H1 (cell line): ENCODE measurements around the gene CHRD. TPM values are rescaled to one million over a fixed set of nuclear protein-coding genes. Genes with fewer than 3 reads are reported as not detected.

Experiments used
- CTCF ChIA-PET: fragments of 300-600 bp; sonication (Branson Sonifier 250); formaldehyde crosslinking; loops from one replicate; lab custom pipeline; 2021; ENCODE audit not compliant: partially characterized antibody; lab: Charles Lee
- POLR2A ChIA-PET: fragments of 300-600 bp; sonication (Branson Sonifier 250); formaldehyde crosslinking; loops from one replicate; lab custom pipeline; 2021; ENCODE audit warnings: inconsistent platforms; ENCODE audit not compliant: partially characterized antibody; lab: Charles Lee
- DNase-seq, 2 experiments: peaks; one replicate each; pipeline versions ENCODE4 v3.0.0 to v3.0.0-alpha.2; 2010 to 2022; ENCODE audit warnings: low spot score in 2 of 2, low read depth in 1 of 2, mixed read lengths in 1 of 2
- FAIRE-seq: peaks from 2 replicates; lab custom pipeline; 2011; peaks lifted over from hg19 to GRCh38; lab: Jason Lieb, UNC
- H2AFZ ChIP-seq: 2 replicates; pipeline ENCODE4 v1.8.1; 2012; ENCODE audit warnings: low read length, inconsistent platforms
- H2AK5ac ChIP-seq: 2 replicates; pipeline ENCODE4 v1.6.1; 2013; ENCODE audit warnings: low read depth, low read length
- H2BK120ac ChIP-seq: replicated peaks from 2 replicates; pipeline ENCODE3; 2013; ENCODE audit warnings: low read depth, low read length, inconsistent platforms
- H2BK12ac ChIP-seq: 2 replicates; pipeline ENCODE4 v1.6.1; 2013; ENCODE audit warnings: low read depth, low read length
- H2BK15ac ChIP-seq: 2 replicates; pipeline ENCODE4 v1.6.1; 2013; ENCODE audit warnings: low read length
- H2BK20ac ChIP-seq: 2 replicates; pipeline ENCODE4 v1.6.1; 2013; ENCODE audit warnings: low read length
- H2BK5ac ChIP-seq: 2 replicates; pipeline ENCODE4 v1.6.1; 2013; ENCODE audit warnings: low read depth, low read length
- H3K14ac ChIP-seq: 2 replicates; pipeline ENCODE4 v1.6.1; 2013; ENCODE audit warnings: inconsistent platforms; ENCODE audit not compliant: insufficient read length
- H3K18ac ChIP-seq: 2 replicates; pipeline ENCODE4 v1.6.1; 2013; ENCODE audit warnings: low read length; ENCODE audit errors: extremely low read depth
- H3K23ac ChIP-seq: 2 replicates; pipeline ENCODE4 v1.6.1; 2013; ENCODE audit warnings: inconsistent platforms; ENCODE audit not compliant: insufficient read length
- H3K23me2 ChIP-seq: 2 replicates; pipeline ENCODE4 v1.6.1; 2013; ENCODE audit warnings: low read depth, low read length
- H3K27ac ChIP-seq: 2 replicates; pipeline ENCODE4 v1.6.1; 2011; ENCODE audit warnings: low read depth, low read length, inconsistent platforms
- H3K27me3 ChIP-seq, 4 experiments: replicated peaks in 1 of 4; 1 replicate in 1 of 4; 2 replicates in 3 of 4; pipeline versions ENCODE4 v1.6.1 to v1.8.1; 2011 to 2013; ENCODE audit warnings: low read length in 3 of 4, mild to moderate bottlenecking in 3 of 4, inconsistent platforms in 2 of 4, mixed read lengths in 2 of 4, moderate library complexity in 1 of 4; ENCODE audit not compliant: control insufficient read depth in 3 of 4, insufficient read depth in 3 of 4; ENCODE audit errors: extremely low read depth in 1 of 4
- H3K36me3 ChIP-seq, 4 experiments: 2 replicates each; pipeline versions ENCODE4 v1.6.1 to v1.8.1; 2011 to 2013; ENCODE audit warnings: mild to moderate bottlenecking in 4 of 4, low read length in 3 of 4, moderate library complexity in 2 of 4, control low read depth in 1 of 4, inconsistent platforms in 1 of 4; ENCODE audit not compliant: insufficient read depth in 4 of 4, control insufficient read depth in 2 of 4
- H3K4ac ChIP-seq: replicated peaks from 2 replicates; pipeline ENCODE3; 2013; ENCODE audit warnings: low read length, low read depth, mixed read lengths, inconsistent platforms; ENCODE audit not compliant: insufficient read length
- H3K4me1 ChIP-seq, 4 experiments: replicated peaks in 1 of 4; 1 replicate in 1 of 4; 2 replicates in 3 of 4; pipeline versions ENCODE4 v1.6.1 to v1.8.1; 2011 to 2013; ENCODE audit warnings: low read length in 3 of 4, inconsistent platforms in 2 of 4, mixed read lengths in 1 of 4; ENCODE audit not compliant: insufficient read depth in 4 of 4, control insufficient read depth in 3 of 4
- H3K4me2 ChIP-seq, 2 experiments: 2 replicates each; pipeline versions ENCODE4 v1.6.1 to v1.8.1; 2011 to 2013; ENCODE audit warnings: low read depth in 2 of 2, low read length in 2 of 2, control low read depth in 1 of 2, inconsistent platforms in 1 of 2, mild to moderate bottlenecking in 1 of 2; ENCODE audit not compliant: insufficient read depth in 1 of 2
- H3K4me3 ChIP-seq, 4 experiments: fragments of 200-600, 300-600 bp in 1 of 4; sonication (generic), shearing (Covaris generic), sonication (Bioruptor Twin) in 1 of 4; 2 replicates each; pipeline versions ENCODE4 v1.5.1 to v1.8.1; 2011 to 2016; ENCODE audit warnings: low read length in 4 of 4, low read depth in 3 of 4, control low read depth in 2 of 4, inconsistent platforms in 2 of 4, mild to moderate bottlenecking in 2 of 4, mixed read lengths in 1 of 4, moderate library complexity in 1 of 4; ENCODE audit not compliant: insufficient read depth in 2 of 4; ENCODE audit errors: extremely low read depth in 1 of 4
- H3K56ac ChIP-seq: replicated peaks from 2 replicates; pipeline ENCODE3; 2013; ENCODE audit warnings: low read depth, mild to moderate bottlenecking, mixed read lengths, low read length, inconsistent platforms; ENCODE audit not compliant: insufficient read length
- H3K79me1 ChIP-seq: 2 replicates; pipeline ENCODE4 v1.6.1; 2013; ENCODE audit warnings: low read depth, low read length, control low read depth
- H3K79me2 ChIP-seq, 2 experiments: 2 replicates each; pipeline versions ENCODE4 v1.6.1 to v1.8.1; 2012 to 2013; ENCODE audit warnings: low read length in 2 of 2, mild to moderate bottlenecking in 2 of 2, inconsistent platforms in 1 of 2; ENCODE audit not compliant: insufficient read depth in 2 of 2, control insufficient read depth in 1 of 2
- H3K9ac ChIP-seq, 4 experiments: replicated peaks in 1 of 4; 1 replicate in 1 of 4; 2 replicates in 3 of 4; pipeline versions ENCODE4 v1.6.1 to v1.8.1; 2011 to 2013; ENCODE audit warnings: low read depth in 3 of 4, low read length in 3 of 4, control low read depth in 2 of 4, mild to moderate bottlenecking in 2 of 4, moderate library complexity in 2 of 4, inconsistent platforms in 1 of 4; ENCODE audit errors: extremely low read depth in 1 of 4
- H3K9me3 ChIP-seq, 2 experiments: 2 replicates each; pipeline versions ENCODE4 v1.6.1 to v1.8.1; 2012 to 2013; ENCODE audit warnings: mild to moderate bottlenecking in 2 of 2, moderate library complexity in 2 of 2, control low read depth in 1 of 2, inconsistent platforms in 1 of 2, low read depth in 1 of 2, low read length in 1 of 2, mixed read lengths in 1 of 2; ENCODE audit not compliant: insufficient read depth in 2 of 2
- H4K20me1 ChIP-seq, 2 experiments: replicated peaks in 1 of 2; 2 replicates each; pipeline versions ENCODE3 to v1.8.1; 2011 to 2013; ENCODE audit warnings: inconsistent platforms in 2 of 2, low read length in 2 of 2, mild to moderate bottlenecking in 1 of 2; ENCODE audit not compliant: insufficient read depth in 2 of 2, control insufficient read depth in 1 of 2
- H4K5ac ChIP-seq: 2 replicates; pipeline ENCODE4 v1.6.1; 2013; ENCODE audit warnings: low read length, low read depth, mixed read lengths, inconsistent platforms; ENCODE audit not compliant: insufficient read length
- H4K8ac ChIP-seq: 2 replicates; pipeline ENCODE4 v1.8.0; 2013; ENCODE audit warnings: mild to moderate bottlenecking, moderate library complexity, low read length, inconsistent platforms; ENCODE audit not compliant: insufficient read depth; ENCODE audit errors: extremely low read depth
- H4K91ac ChIP-seq: replicated peaks from 2 replicates; pipeline ENCODE3; 2013; ENCODE audit warnings: low read length, mixed read lengths, inconsistent platforms; ENCODE audit not compliant: insufficient read length
- CBX5 ChIP-seq: fragments of 300-800, 300-1000 bp; sonication (generic); IDR thresholded peaks from 2 replicates; pipeline ENCODE4 v1.7.1; 2016; ENCODE audit warnings: antibody characterized with exemption, low read length, low read depth
- EGR1 ChIP-seq: IDR thresholded peaks from 2 replicates; pipeline ENCODE4 v1.6.1; 2011; ENCODE audit warnings: low read depth, low read length, borderline replicate concordance
- EP300 ChIP-seq, 2 experiments: IDR thresholded peaks; 1 replicate in 1 of 2; 2 replicates in 1 of 2; pipeline ENCODE4 v1.6.1; 2011 to 2012; ENCODE audit warnings: low read depth in 2 of 2, low read length in 2 of 2, mild to moderate bottlenecking in 2 of 2, borderline replicate concordance in 1 of 2, inconsistent platforms in 1 of 2, moderate library complexity in 1 of 2
- HDAC6 ChIP-seq: IDR thresholded peaks from one replicate; pipeline ENCODE4 v1.7.1; 2012; ENCODE audit warnings: low read depth, mild to moderate bottlenecking, inconsistent platforms, low read length, moderate library complexity
- RAD21 ChIP-seq, 2 experiments: IDR thresholded peaks in 1 of 2; conservative IDR thresholded peaks in 1 of 2; 2 replicates each; pipeline ENCODE4 v1.6.1; 2011; ENCODE audit warnings: low read depth in 2 of 2, low read length in 2 of 2, improper control_type of control experiment in 1 of 2, inconsistent platforms in 1 of 2, mild to moderate bottlenecking in 1 of 2, moderate library complexity in 1 of 2
- RXRA ChIP-seq: IDR thresholded peaks from 2 replicates; pipeline ENCODE4 v1.6.1; 2011; ENCODE audit warnings: low read depth, mild to moderate bottlenecking, low read length, moderate library complexity; ENCODE audit not compliant: insufficient read depth
- SAP30 ChIP-seq: fragments of 300-600 bp; sonication (generic); IDR thresholded peaks from 2 replicates; pipeline ENCODE4 v1.7.1; 2012; ENCODE audit warnings: low read length, moderate library complexity, mild to moderate bottlenecking, inconsistent platforms; ENCODE audit not compliant: insufficient read depth, insufficient replicate concordance
- SIN3A ChIP-seq, 2 experiments: IDR thresholded peaks in 1 of 2; conservative IDR thresholded peaks in 1 of 2; 2 replicates each; pipeline ENCODE4 v1.6.1; 2011 to 2012; ENCODE audit warnings: low read length in 2 of 2, improper control_type of control experiment in 1 of 2, low read depth in 1 of 2, mild to moderate bottlenecking in 1 of 2
- TAF7 ChIP-seq: optimal IDR thresholded peaks from 2 replicates; pipeline ENCODE3; 2011; ENCODE audit warnings: low read depth, mild to moderate bottlenecking, inconsistent platforms, low read length, moderate library complexity, borderline replicate concordance
- ZNF274 ChIP-seq: IDR thresholded peaks from 2 replicates; pipeline ENCODE4 v1.7.0; 2012; ENCODE audit warnings: low read length, borderline replicate concordance; ENCODE audit errors: extremely low read depth
- WGBS, 2 experiments: shearing (Covaris generic) in 1 of 2; methylation state at CpG; one replicate each; pipeline versions ENCODE4 v1.1.6 to v1.1.7; 2013 to 2015; ENCODE audit warnings: low lambda C conversion rate in 2 of 2, mixed read lengths in 2 of 2, inconsistent platforms in 1 of 2, low coverage in 1 of 2, missing lambda C conversion rate in 1 of 2; ENCODE audit not compliant: insufficient replicate concordance in 2 of 2, insufficient coverage in 1 of 2, insufficient read length in 1 of 2; ENCODE audit errors: extremely low coverage in 1 of 2, missing lambda C conversion rate in 1 of 2; 5-methylcytosine and 5-hydroxymethylcytosine counted together
- polyA plus RNA-seq, 7 experiments: library from polyadenylated mRNA; depleted of rRNA in 3 of 7; stranded (reverse) in 5 of 7; unstranded in 2 of 7; fragments of >200 nt in 5 of 7; fragments of 200-250 nt in 2 of 7; gene quantifications; 1 replicate in 5 of 7; 2 replicates in 1 of 7; 4 replicates in 1 of 7; pipeline versions ENCODE4 v1.2.1 to v1.2.3, GENCODE V29; 2011 to 2013; ENCODE audit warnings: missing spikeins in 2 of 7, mixed read lengths in 2 of 7
- total RNA-seq: library from RNA; stranded (reverse); fragmentation: NEBNext Ultra II Directional; extraction: Animal tissue kit (Norgen Biotek cat#: 25700); gene quantifications from 2 replicates; pipeline ENCODE4 v1.2.1, GENCODE V29; 2021

CHRD gene
- total and polyA plus RNA-seq, 2 of the 8 experiments (the other 6 are each of a cell fraction or from before 2014, with no cell fraction given), result 0.62 to 0.86 TPM

- no peak overlapping the region for H3K23ac ChIP-seq
- no peaks in the 10 kb centered on the region for H4K20me1 ChIP-seq
- H3K79me2 ChIP-seq, result no peaks in the 10 kb centered on the region
- H3K4ac ChIP-seq, result no peak overlapping the region
- H3K56ac ChIP-seq, result no peak overlapping the region
- DNase-seq (no peak), FAIRE-seq (no peak)
- no peaks in the 10 kb centered on the region for H3K23me2 ChIP-seq
- H4K5ac ChIP-seq, result no peak overlapping the region
- H3K9ac ChIP-seq, result no peak overlapping the region
- no peak overlapping the region for H4K8ac ChIP-seq
- no peaks in the 10 kb centered on the region for H3K9me3 ChIP-seq
- no peak overlapping the region for H3K4me3 ChIP-seq
- no peak overlapping the region for H3K4me2 ChIP-seq
- TF ChIP-seq SAP30 (no peak), ZNF274 (no peak), EGR1 (no peak), RXRA (no peak), TAF7 (no peak), EP300 (IDR thresholded peaks at IDR 0.05; ENCODE audit: borderline replicate concordance in 1 of 2, low read depth in 2 of 2, low read length in 2 of 2) (no peak), CBX5 (no peak), RAD21 (IDR thresholded peaks at IDR 0.05 in 1 of 2, conservative IDR thresholded peaks at IDR 0.05 in 1 of 2; ENCODE audit: low read depth in 2 of 2, low read length in 2 of 2) (no peak), HDAC6 (no peak), SIN3A (conservative IDR thresholded peaks at IDR 0.05 in 1 of 2, IDR thresholded peaks at IDR 0.05 in 1 of 2; ENCODE audit: low read depth in 1 of 2, low read length in 2 of 2) (no peak)
- ChIA-PET CTCF (interaction anchor here (0.8 to 4.2 kb wide), 8 partner anchors 19 to 484 kb away, joined by 3 to 34 read pairs (median 4); no protein-coding TSS in a partner anchor), POLR2A (interaction anchor here (1.3 kb wide), 1 partner anchor 20 kb away, joined by 3 read pairs; no protein-coding TSS in a partner anchor)
- peaks cover 0 to 3% (median 0%) of the 10 kb centered on the region in 4 experiments; a peak in 2 of 7 replicates for H3K4me1 ChIP-seq
- WGBS, 2 experiments, result 91% methylated on average over 3 of the region's 3 CpGs; no CpG with 5 or more reads in 1 of the 2 experiments
- H3K79me1 ChIP-seq, result no peaks in the 10 kb centered on the region
- no peaks in the 10 kb centered on the region for H3K36me3 ChIP-seq
- H3K18ac ChIP-seq, result no peak overlapping the region
- H2BK12ac ChIP-seq, result 0 out of 2 replicates have a peak overlapping the region, but pooled peaks have one; percentile 2
- no peak overlapping the region for H2BK120ac ChIP-seq
- no peak overlapping the region for H3K27ac ChIP-seq
- H2BK20ac ChIP-seq, result no peak overlapping the region
- no peak overlapping the region for H2AK5ac ChIP-seq
- no peaks in the 10 kb centered on the region; a peak in 3 of 7 replicates for H3K27me3 ChIP-seq
- H2BK15ac ChIP-seq, result no peak overlapping the region
- H2BK5ac ChIP-seq, result no peak overlapping the region
- H2AFZ ChIP-seq, result no peak overlapping the region
- H4K91ac ChIP-seq, result no peak overlapping the region
- no peak overlapping the region for H3K14ac ChIP-seq
Observed at GRCh38 chr3:184391266-184391665, 11.4 kb downstream of the CHRD start.
